Body of pancreas (tissue), 4 donors: ENCODE measurements around the gene SEMA3A. TPM values are rescaled to one million over a fixed set of nuclear protein-coding genes. Genes with fewer than 3 reads are reported as not detected.

Source experiments
- ATAC-seq: fragments of 150-250 bp; one replicate; pipeline ENCODE4 v1.9.1; 2016
- DNase-seq, 4 donors: peaks; one replicate each; pipeline ENCODE4 v3.0.0-alpha.2; 2019
- H3K27ac ChIP-seq, 4 donors: fragments of 200-600 bp; sonication (generic); 1 replicate in 3 of 4; 2 replicates in 1 of 4; pipeline versions ENCODE4 v1.5.1 to v1.6.1; 2016 to 2019; ENCODE audit warnings: mild to moderate bottlenecking in 1 of 4, mixed read lengths in 1 of 4, moderate library complexity in 1 of 4
- H3K27me3 ChIP-seq, 2 donors: fragments of 200-600 bp; sonication (generic); one replicate each; pipeline ENCODE4 v1.6.0; 2016; ENCODE audit warnings: mild to moderate bottlenecking in 1 of 2
- H3K36me3 ChIP-seq, 2 donors: fragments of 200-600 bp; sonication (generic); replicated peaks in 1 of 2; 2 replicates each; pipeline ENCODE4 v1.5.1; 2016; ENCODE audit warnings: low read depth in 2 of 2; ENCODE audit not compliant: insufficient read depth in 1 of 2
- H3K4me1 ChIP-seq: fragments of 200-600 bp; sonication (generic); one replicate; pipeline ENCODE4 v1.6.0; 2016
- H3K4me3 ChIP-seq, 2 donors: fragments of 200-600 bp; sonication (generic); 1 replicate in 1 of 2; 2 replicates in 1 of 2; pipeline ENCODE4 v1.5.1; 2016 to 2019
- H3K9me3 ChIP-seq, 3 donors: fragments of 200-600 bp; sonication (generic); 1 replicate in 2 of 3; 2 replicates in 1 of 3; pipeline ENCODE4 v1.5.1; 2016
- POLR2A ChIP-seq, 3 donors: fragments of 450-650 bp; IDR thresholded peaks; one replicate each; pipeline ENCODE4 v1.6.1; 2016; ENCODE audit warnings: antibody characterized with exemption in 3 of 3, mild to moderate bottlenecking in 2 of 3
- WGBS, 2 donors: methylation state at CpG; one replicate each; pipeline ENCODE4 v1.1.5; 2017; 5-methylcytosine and 5-hydroxymethylcytosine counted together
- intact Hi-C: fragments of 100-400 bp; cut with DNase I; formaldehyde crosslinking; loops from one replicate; pipeline ENCODE4 v1.15.1; 2023
- total RNA-seq, 2 donors: library from RNA; depleted of rRNA; stranded (reverse); fragments of >200 nt; gene quantifications; one replicate each; pipeline ENCODE4 v1.1.0, GENCODE V29; 2016
- TF ChIP-seq, protein P1 (sequence below), 7 experiments: fragments of 450-650 bp in 4 of 7; fragments of 200-600 bp in 3 of 7; sonication (generic) in 3 of 7; IDR thresholded peaks; one replicate each; pipeline ENCODE4 v1.5.1; 2016 to 2019; ENCODE audit warnings: antibody characterized with exemption in 7 of 7

Gene SEMA3A
- total RNA-seq, 2 donors from 2014 or later: 0.33 to 2.6 TPM

DNA sequence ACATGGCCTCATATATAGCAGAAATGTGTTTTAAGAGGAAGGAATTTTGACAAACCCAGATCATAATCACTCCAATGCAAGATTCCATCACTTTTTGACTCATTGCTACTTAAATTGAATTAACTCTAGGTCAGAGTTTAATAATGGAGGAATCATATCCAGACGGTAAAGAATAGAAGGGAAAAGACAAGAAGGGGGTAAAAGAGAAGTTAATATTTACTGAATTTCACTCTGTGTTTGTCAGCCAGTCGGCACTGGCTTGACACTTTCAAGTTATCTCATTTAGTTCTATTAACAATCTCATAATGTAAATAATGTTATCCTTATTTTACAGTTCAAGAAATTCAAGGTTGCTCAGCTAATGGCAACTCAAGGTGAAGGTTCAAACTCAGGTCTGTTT lies 147.5 kb downstream of the SEMA3A start:
- H3K27me3 ChIP-seq: no peaks in the 10 kb centered on the region
- no peak overlapping the region for H3K4me3 ChIP-seq
- no peaks in the 10 kb centered on the region for H3K9me3 ChIP-seq
- ATAC-seq (no peak), DNase-seq (no peak)
- intact Hi-C loops: no loop called here
- no peaks in the 10 kb centered on the region for H3K4me1 ChIP-seq
- H3K36me3 ChIP-seq: no peaks in the 10 kb centered on the region
- no peak overlapping the region for H3K27ac ChIP-seq
- WGBS, 2 donors: 9 to 16% methylated on average over 2 of the region's 2 CpGs
- TF ChIP-seq, protein P1, sequence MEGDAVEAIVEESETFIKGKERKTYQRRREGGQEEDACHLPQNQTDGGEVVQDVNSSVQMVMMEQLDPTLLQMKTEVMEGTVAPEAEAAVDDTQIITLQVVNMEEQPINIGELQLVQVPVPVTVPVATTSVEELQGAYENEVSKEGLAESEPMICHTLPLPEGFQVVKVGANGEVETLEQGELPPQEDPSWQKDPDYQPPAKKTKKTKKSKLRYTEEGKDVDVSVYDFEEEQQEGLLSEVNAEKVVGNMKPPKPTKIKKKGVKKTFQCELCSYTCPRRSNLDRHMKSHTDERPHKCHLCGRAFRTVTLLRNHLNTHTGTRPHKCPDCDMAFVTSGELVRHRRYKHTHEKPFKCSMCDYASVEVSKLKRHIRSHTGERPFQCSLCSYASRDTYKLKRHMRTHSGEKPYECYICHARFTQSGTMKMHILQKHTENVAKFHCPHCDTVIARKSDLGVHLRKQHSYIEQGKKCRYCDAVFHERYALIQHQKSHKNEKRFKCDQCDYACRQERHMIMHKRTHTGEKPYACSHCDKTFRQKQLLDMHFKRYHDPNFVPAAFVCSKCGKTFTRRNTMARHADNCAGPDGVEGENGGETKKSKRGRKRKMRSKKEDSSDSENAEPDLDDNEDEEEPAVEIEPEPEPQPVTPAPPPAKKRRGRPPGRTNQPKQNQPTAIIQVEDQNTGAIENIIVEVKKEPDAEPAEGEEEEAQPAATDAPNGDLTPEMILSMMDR (IDR thresholded peaks at IDR 0.05): no peak

- intact Hi-C loops: no loop called here
- Histone ChIP-seq H3K27ac (no peak overlapping the region), H3K4me3 (no peak overlapping the region), H3K27me3 (no peaks in the 10 kb centered on the region), H3K4me1 (no peaks in the 10 kb centered on the region), H3K36me3 (no peaks in the 10 kb centered on the region), H3K9me3 (no peaks in the 10 kb centered on the region)
- DNase-seq (no peak), ATAC-seq (no peak)
- TF ChIP-seq, protein P1 (IDR thresholded peaks at IDR 0.05): no peak
- no peak for TF ChIP-seq POLR2A (IDR thresholded peaks at IDR 0.05)
- 64 to 66% methylated on average over 2 of the region's 2 CpGs for WGBS, 2 donors
These were observed 149.8 kb downstream of the SEMA3A start for GRCh38 chr7:84044834-84045233.

DNA sequence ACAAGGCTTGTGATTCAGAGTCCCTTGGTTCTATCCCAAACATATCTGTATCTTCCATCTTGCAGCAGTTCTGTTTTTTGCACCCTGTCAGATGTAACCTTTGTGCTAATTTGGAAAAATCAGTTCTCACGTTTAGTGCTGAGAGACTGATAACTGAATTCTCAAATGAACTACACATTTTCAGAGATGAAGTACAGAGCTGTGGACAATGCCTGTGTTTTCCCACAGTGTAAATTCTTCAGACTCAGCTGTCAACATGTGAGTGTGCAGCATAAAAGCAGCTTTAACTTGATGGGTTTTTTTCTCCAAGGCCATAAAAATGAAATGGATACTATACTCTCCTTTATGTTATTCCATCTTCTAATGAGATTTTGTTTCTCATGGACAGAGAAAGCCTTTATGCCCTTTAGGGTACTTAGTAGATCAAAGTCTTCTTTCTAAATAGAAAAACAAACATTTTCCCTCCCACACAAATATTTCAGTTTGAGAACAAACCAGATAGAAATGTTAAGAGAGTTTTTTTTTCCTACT lies 150.9 kb downstream of the SEMA3A start:
- Histone ChIP-seq H3K36me3 (no peaks in the 10 kb centered on the region), H3K9me3 (no peaks in the 10 kb centered on the region), H3K27ac (no peak overlapping the region), H3K4me3 (no peak overlapping the region), H3K4me1 (no peaks in the 10 kb centered on the region), H3K27me3 (no peaks in the 10 kb centered on the region)
- TF ChIP-seq, protein P1 (IDR thresholded peaks at IDR 0.05): no peak
- TF ChIP-seq POLR2A (IDR thresholded peaks at IDR 0.05): no peak
- WGBS, 2 donors: 18 to 24% methylated on average over 1 of the region's 1 CpG
- ATAC-seq: no peak
- intact Hi-C loops: no loop called here
- DNase-seq: no peak

DNA sequence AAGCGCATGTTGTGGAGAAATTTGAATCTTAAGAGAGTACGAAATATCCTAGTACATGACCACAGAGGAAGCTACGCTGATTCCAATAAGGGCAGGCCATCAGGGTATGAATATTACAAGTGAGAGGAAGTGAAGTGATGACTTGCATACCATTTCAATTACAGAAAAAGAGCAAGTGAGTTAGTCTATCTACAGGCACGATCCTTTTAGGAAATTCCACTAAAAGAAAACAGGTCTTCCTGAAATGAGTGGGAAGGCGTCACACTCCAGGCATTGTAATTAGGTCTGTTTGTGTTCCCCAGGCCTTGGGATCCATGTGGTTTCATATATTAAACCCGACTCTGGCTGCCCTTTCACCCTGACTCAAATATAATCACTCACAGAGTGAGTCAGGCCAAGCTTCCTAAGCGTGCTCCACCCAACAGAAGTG lies 152.5 kb downstream of the SEMA3A start:
- Histone ChIP-seq H3K27ac (no peak overlapping the region), H3K4me1 (no peaks in the 10 kb centered on the region), H3K27me3 (no peaks in the 10 kb centered on the region), H3K4me3 (no peak overlapping the region), H3K36me3 (no peaks in the 10 kb centered on the region), H3K9me3 (no peaks in the 10 kb centered on the region)
- DNase-seq (no peak), ATAC-seq (no peak)
- TF ChIP-seq, protein P1 (IDR thresholded peaks at IDR 0.05): no peak
- no peak for TF ChIP-seq POLR2A (IDR thresholded peaks at IDR 0.05)
- WGBS, 2 donors: 69 to 82% methylated on average over 7 of the region's 7 CpGs
- intact Hi-C loops: no loop called here

DNA sequence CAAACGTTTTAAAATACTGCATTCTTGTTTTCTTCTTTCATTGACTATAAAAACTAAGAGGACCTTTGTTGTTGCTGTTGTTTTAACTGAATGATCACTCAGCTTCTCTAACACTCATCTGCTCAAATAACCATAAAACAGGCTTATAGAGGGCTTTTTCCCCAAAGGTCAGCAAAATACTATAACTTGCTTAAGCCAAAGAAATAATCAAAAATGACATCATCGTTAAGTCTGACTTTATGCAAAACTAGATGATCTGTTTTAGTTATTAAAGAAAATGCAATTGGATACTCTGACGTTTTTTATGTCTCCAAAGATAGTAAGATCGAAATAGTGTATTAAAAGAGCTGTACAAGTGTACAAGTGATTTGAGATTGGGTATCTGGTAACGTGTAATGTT lies 152.9 kb downstream of the SEMA3A start:
- 73 to 78% methylated on average over 5 of the region's 5 CpGs for WGBS, 2 donors
- Histone ChIP-seq H3K27me3 (no peaks in the 10 kb centered on the region), H3K4me3 (no peak overlapping the region), H3K36me3 (no peaks in the 10 kb centered on the region), H3K4me1 (no peaks in the 10 kb centered on the region), H3K9me3 (no peaks in the 10 kb centered on the region), H3K27ac (no peak overlapping the region)
- no peak for TF ChIP-seq POLR2A (IDR thresholded peaks at IDR 0.05)
- TF ChIP-seq, protein P1 (IDR thresholded peaks at IDR 0.05): no peak
- ATAC-seq: no peak
- no peak for DNase-seq
- intact Hi-C loops: no loop called here
